Heart left ventricle (tissue), 16 donors: ENCODE data around the gene ACE. TPM values are rescaled to one million over a fixed set of nuclear protein-coding genes. Genes with fewer than 3 reads are reported as not detected.

Source experiments
- ATAC-seq, 4 donors: fragments of 200-7000 bp; cut with Tn5 transposase; one replicate each; pipeline ENCODE4 v1.9.1; 2020 to 2022; ENCODE audit warnings: moderate library complexity in 4 of 4, mild to moderate bottlenecking in 3 of 4, moderate number of reproducible peaks in 1 of 4
- DNase-seq, 5 donors: peaks; one replicate each; pipeline ENCODE4 v3.0.0-alpha.2; 2020
- H3K27ac ChIP-seq, 12 donors: fragments of 200-600 bp; sonication (generic) in 4 of 12; one replicate each; pipeline versions ENCODE4 v1.5.0 to v1.8.0; 2016 to 2022; ENCODE audit warnings: mild to moderate bottlenecking in 2 of 12
- H3K27me3 ChIP-seq, 9 donors: fragments of 200-600 bp; sonication (generic) in 2 of 9; one replicate each; pipeline versions ENCODE4 v1.5.1 to v1.8.0; 2016 to 2022; ENCODE audit warnings: mild to moderate bottlenecking in 3 of 9
- H3K36me3 ChIP-seq, 9 donors: fragments of 200-600 bp; sonication (generic) in 2 of 9; one replicate each; pipeline versions ENCODE4 v1.5.0 to v1.8.0; 2018 to 2022; ENCODE audit warnings: mild to moderate bottlenecking in 2 of 9
- H3K4me1 ChIP-seq, 12 donors: fragments of 200-600 bp; sonication (generic) in 4 of 12; one replicate each; pipeline versions ENCODE4 v1.5.0 to v1.8.0; 2016 to 2022; ENCODE audit warnings: mild to moderate bottlenecking in 3 of 12
- H3K4me3 ChIP-seq, 12 donors: fragments of 200-600 bp; sonication (generic) in 4 of 12; one replicate each; pipeline versions ENCODE4 v1.5.0 to v1.8.0; 2017 to 2022; ENCODE audit warnings: mild to moderate bottlenecking in 9 of 12, moderate library complexity in 4 of 12
- H3K9me3 ChIP-seq, 12 donors: fragments of 200-600 bp; sonication (generic) in 4 of 12; one replicate each; pipeline versions ENCODE4 v1.5.0 to v1.8.0; 2016 to 2022; ENCODE audit warnings: mild to moderate bottlenecking in 1 of 12
- CTCF ChIP-seq, 12 donors: fragments of 200-600 bp; sonication (generic) in 4 of 12; IDR thresholded peaks; one replicate each; pipeline versions ENCODE4 v1.5.0 to v1.8.0; 2018 to 2022; ENCODE audit warnings: antibody characterized with exemption in 12 of 12, mild to moderate bottlenecking in 5 of 12
- POLR2A ChIP-seq, 2 donors: fragments of 450-650 bp; IDR thresholded peaks; one replicate each; pipeline ENCODE4 v1.6.1; 2017; ENCODE audit warnings: antibody characterized with exemption in 2 of 2, mild to moderate bottlenecking in 2 of 2, moderate library complexity in 2 of 2
- WGBS, 4 donors: extraction: QIAGEN DNeasy Blood & Tissue Kit in 2 of 4; methylation state at CpG; one replicate each; pipeline versions ENCODE4 v1.1.5 to v1.1.7; 2013 to 2018; 5-methylcytosine and 5-hydroxymethylcytosine counted together
- intact Hi-C, 10 donors: fragments of 100-400 bp; cut with DNase I; formaldehyde crosslinking; loops; one replicate each; pipeline versions ENCODE4 v1.11.1 to v1.14.2; 2022
- polyA plus RNA-seq, 2 donors: library from polyadenylated mRNA; stranded (reverse); fragments of 200-250 nt; gene quantifications; one replicate each; pipeline ENCODE4 v1.2.3, GENCODE V29; 2013
- total RNA-seq, 9 donors: library from RNA; depleted of rRNA in 2 of 9; stranded (reverse); fragments of >200 nt in 2 of 9; fragmentation: NEBNext Ultra II Directional in 3 of 9; extraction: Animal tissue kit (Norgen Biotek cat#: 25700) in 3 of 9; gene quantifications; one replicate each; pipeline versions ENCODE4 v1.1.0 to v1.2.4, GENCODE V29; 2016 to 2023
- donor health status: ischemic (EF 13 %, LVEDD 7.1; RV severe dilation, severe dysfunction).
- donor health status: healthy with polysubstance abuse.
- donor health status: DM: no; HTN: yes; CAD: no.
- donor health status: DM: no; HTN: no; CAD: no.
- donor health status: ischemic (EF 25% LVEDD 6.9; RV normal size, moderate dysfunction).
- donor health status: ischemic (EF 25% LVEDD 5.7; RV mildly dilated, moderate dysfunction).
- donor health status: healthy.
- donor health status: DM: yes; HTN: yes; CAD: no.
- donor health status: ischemic (EF 35%, LVEDD 5.7; RV mildly dilated, moderate dysfunction).
- donor health status: nonischemic (EF 11% LVEDD 7.7; RV severe dilation, severe dysfunction).
- donor health status: DM: yes; HTN: yes; CAD: no.
- donor health status: PGD.
- donor health status: ischemic (EF 29% LVEDD 5.4; RV normal size, mild dysfunction).
- donor health status: nonischemic (EF 23%, LVEDD 6.1; RV moderate dilation, normal function).

The ACE gene
- total and polyA plus RNA-seq, 11 donors, result 1.6 to 42.3 (median 7.6) TPM

GRCh38 chr17:63431939-63432804, 44.7 kb upstream of the ACE start:
- Histone ChIP-seq H3K27me3 (no peaks in the 10 kb centered on the region), H3K4me3 (no peak overlapping the region), H3K27ac (peak overlapping the region in 2 of 12 donors; percentile 7 to 15), H3K9me3 (no peaks in the 10 kb centered on the region), H3K4me1 (peaks cover 8 to 66% (median 46%) of the 10 kb centered on the region in 12 donors), H3K36me3 (peaks cover 0 to 9% (median 0%) of the 10 kb centered on the region in 9 donors)
- DNase-seq (no peak), ATAC-seq (no peak)
- intact Hi-C loops, result loop anchor here in 1 of 10 donors (5.0 kb wide), 1 partner anchor 45 kb away; the partner anchor contains the start of gene ACE
- WGBS, 4 donors, result 66 to 72% (median 69%) methylated on average over 15 to 16 of the region's 16 CpGs
- TF ChIP-seq CTCF (IDR thresholded peaks at IDR 0.05) (no peak), POLR2A (IDR thresholded peaks at IDR 0.05) (no peak)

GRCh38 chr17:63433746-63434591, 42.9 kb upstream of the ACE start:
- peaks cover 0 to 9% (median 0%) of the 10 kb centered on the region in 9 donors for H3K36me3 ChIP-seq

GRCh38 chr17:63434951-63435571, 41.8 kb upstream of the ACE start:
- peak overlapping the region in 1 of 12 donors; percentile 39 for H3K4me3 ChIP-seq
- H3K27ac ChIP-seq, result peak overlapping the region in 10 of 12 donors; percentile 8 to 74 (median 56)
- TF ChIP-seq POLR2A (IDR thresholded peaks at IDR 0.05) (no peak), CTCF (IDR thresholded peaks at IDR 0.05) (peak in 3 of 12 donors; percentile 6 to 24 (median 20))
- intact Hi-C loops, result loop anchor here in 2 of 10 donors (2.0 to 5.0 kb wide), 2 partner anchors 42 to 116 kb away; partner anchors contain the start of genes ACE (in 1 of the 2) and DCAF7 (in 1 of the 2)
- H3K27me3 ChIP-seq, result no peaks in the 10 kb centered on the region
- H3K9me3 ChIP-seq, result no peaks in the 10 kb centered on the region
- WGBS, 4 donors, result 41 to 82% (median 53%) methylated on average over 10 to 25 of the region's 25 CpGs
- ATAC-seq, result peak; percentile 52 to 70 (median 67)
- H3K4me1 ChIP-seq, result peaks cover 8 to 81% (median 60%) of the 10 kb centered on the region in 12 donors
- peaks cover 0 to 9% (median 0%) of the 10 kb centered on the region in 9 donors for H3K36me3 ChIP-seq
- DNase-seq, result peak; percentile 74 to 88 (median 81)

More at GRCh38 chr17:63433746-63434591, 42.9 kb upstream of the ACE start:
- no peaks in the 10 kb centered on the region for H3K9me3 ChIP-seq
- no peaks in the 10 kb centered on the region for H3K27me3 ChIP-seq
- intact Hi-C loops, result loop anchor here in 2 of 10 donors (2.0 to 5.0 kb wide), 2 partner anchors 43 to 117 kb away; partner anchors contain the start of genes ACE (in 1 of the 2) and DCAF7 (in 1 of the 2)
- peaks cover 8 to 70% (median 50%) of the 10 kb centered on the region in 12 donors for H3K4me1 ChIP-seq
- ATAC-seq, result peak; percentile 79 to 88 (median 86)
- peak; percentile 77 to 93 (median 85) for DNase-seq
- peak in 1 of 12 donors; percentile 10 for TF ChIP-seq CTCF (IDR thresholded peaks at IDR 0.05)
- no peak for TF ChIP-seq POLR2A (IDR thresholded peaks at IDR 0.05)
- 43 to 56% (median 54%) methylated on average over 13 to 32 of the region's 32 CpGs for WGBS, 4 donors
- peak overlapping the region in 2 of 12 donors; percentile 13 to 39 for H3K4me3 ChIP-seq
- peak overlapping the region in 11 of 12 donors; percentile 31 to 74 (median 62) for H3K27ac ChIP-seq
